Measurements from ENCODE around the gene CSPG4.

CSPG4 gene

DNA sequence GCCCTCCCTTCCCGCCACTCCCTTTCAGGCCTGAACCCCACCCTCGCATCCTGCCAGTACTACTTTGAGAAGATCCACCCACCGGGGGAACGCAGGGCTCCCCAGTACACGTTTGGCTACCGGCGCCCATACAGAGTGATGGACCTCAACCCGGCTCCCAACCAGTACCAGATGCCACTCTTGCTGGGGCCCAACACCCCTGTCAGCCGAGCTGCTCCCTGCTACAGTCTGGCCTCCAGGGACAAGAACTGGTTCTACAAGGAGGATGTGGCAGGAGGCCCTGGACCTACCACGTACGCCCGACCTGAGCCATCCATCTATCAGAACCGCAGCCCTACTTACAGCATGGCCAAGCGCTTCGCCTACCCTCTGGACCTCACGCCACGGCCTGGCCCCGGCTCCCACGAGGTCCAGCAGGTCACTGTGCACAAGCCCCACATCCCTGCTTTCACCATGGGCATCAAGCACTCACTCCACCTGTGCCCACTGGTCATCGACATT is 14.4 kb upstream of the CSPG4 start:
- H3K18ac ChIP-seq (ENCODE audit: low read length) = peak overlapping the region; percentile 71
- peaks cover 5 to 11% of the 10 kb centered on the region in 2 donors for H3K4me1 ChIP-seq (ENCODE audit: control insufficient read depth in 2 of 2, insufficient read depth in 1 of 2, low read depth in 1 of 2, low read length in 2 of 2)
- H3K79me1 ChIP-seq (ENCODE audit: low read depth, low read length) = peaks cover 4% of the 10 kb centered on the region
- H3K9me3 ChIP-seq (replicated peaks in 1 of 2; ENCODE audit: control insufficient read depth in 2 of 2, insufficient read depth in 1 of 2, low read depth in 1 of 2, low read length in 2 of 2) = no peaks in the 10 kb centered on the region
- peak overlapping the region; percentile 89 for H3K14ac ChIP-seq (ENCODE audit: low read length)
- no peak overlapping the region for H2BK5ac ChIP-seq (ENCODE audit: low read length)
- peak overlapping the region; percentile 73 for H2BK15ac ChIP-seq (ENCODE audit: low read length)
- no peak overlapping the region for H2AK5ac ChIP-seq (ENCODE audit: low read depth, low read length)
- H3K23ac ChIP-seq (ENCODE audit: low read depth, low read length, poor library complexity) = no peak overlapping the region
- H3K36me3 ChIP-seq (replicated peaks in 1 of 2; ENCODE audit: control insufficient read depth in 2 of 2, insufficient read depth in 2 of 2, low read length in 2 of 2) = no peaks in the 10 kb centered on the region
- no peak overlapping the region for H4K8ac ChIP-seq (ENCODE audit: low read depth, low read length)
- no peak overlapping the region for H4K91ac ChIP-seq (ENCODE audit: low read depth, low read length, poor library complexity)
- H3K4me3 ChIP-seq (ENCODE audit: low read length in 2 of 2) = no peak overlapping the region
- H3K4ac ChIP-seq (ENCODE audit: low read length) = no peak overlapping the region
- WGBS, 2 donors (ENCODE audit: extremely low coverage in 2 of 2, insufficient read length in 2 of 2, insufficient replicate concordance in 1 of 2) = no CpG with 5 or more reads among the region's 20 CpGs
- H3K27ac ChIP-seq (replicated peaks; ENCODE audit: low read length) = no peak overlapping the region
- no peak overlapping the region for H3K9ac ChIP-seq (ENCODE audit: low read depth, low read length, poor library complexity)
- H2AFZ ChIP-seq (ENCODE audit: low read length) = no peak overlapping the region
- peak overlapping the region; percentile 86 for H2BK12ac ChIP-seq (ENCODE audit: low read length)
- DNase-seq (ENCODE audit: low spot score) = no peak
- H3K4me2 ChIP-seq (ENCODE audit: insufficient read depth, low read length, poor library complexity, severe bottlenecking) = no peak overlapping the region
- no peak overlapping the region for H2BK120ac ChIP-seq (ENCODE audit: low read depth, low read length)
- H3K27me3 ChIP-seq (ENCODE audit: control insufficient read depth in 3 of 3, insufficient read depth in 3 of 3, low read depth in 1 of 3, low read length in 3 of 3) = peaks cover 0 to 2% (median 0%) of the 10 kb centered on the region in 3 experiments

GRCh38 chr15:75725719-75726607 is 13.3 kb upstream of the CSPG4 start:
- Histone ChIP-seq H4K91ac (ENCODE audit: low read depth, low read length, poor library complexity) (no peak overlapping the region), H3K79me1 (ENCODE audit: low read depth, low read length) (peaks cover 4% of the 10 kb centered on the region), H3K9me3 (replicated peaks in 1 of 2; ENCODE audit: control insufficient read depth in 2 of 2, insufficient read depth in 1 of 2, low read depth in 1 of 2, low read length in 2 of 2) (no peaks in the 10 kb centered on the region), H3K4me1 (ENCODE audit: control insufficient read depth in 2 of 2, insufficient read depth in 1 of 2, low read depth in 1 of 2, low read length in 2 of 2) (peaks cover 5 to 8% of the 10 kb centered on the region in 2 donors), H2BK120ac (ENCODE audit: low read depth, low read length) (no peak overlapping the region), H2AK5ac (ENCODE audit: low read depth, low read length) (no peak overlapping the region), H2BK15ac (ENCODE audit: low read length) (no peak overlapping the region), H2AFZ (ENCODE audit: low read length) (no peak overlapping the region), H3K4me2 (ENCODE audit: insufficient read depth, low read length, poor library complexity, severe bottlenecking) (no peak overlapping the region), H3K4me3 (ENCODE audit: low read length in 2 of 2) (no peak overlapping the region), H3K4ac (ENCODE audit: low read length) (no peak overlapping the region), H3K23ac (ENCODE audit: low read depth, low read length, poor library complexity) (no peak overlapping the region), H3K27me3 (ENCODE audit: control insufficient read depth in 3 of 3, insufficient read depth in 3 of 3, low read depth in 1 of 3, low read length in 3 of 3) (peaks cover 0 to 2% (median 0%) of the 10 kb centered on the region in 3 experiments), H2BK5ac (ENCODE audit: low read length) (no peak overlapping the region), H2BK12ac (ENCODE audit: low read length) (no peak overlapping the region), H3K18ac (ENCODE audit: low read length) (peak overlapping the region; percentile 19), H3K36me3 (replicated peaks in 1 of 2; ENCODE audit: control insufficient read depth in 2 of 2, insufficient read depth in 2 of 2, low read length in 2 of 2) (no peaks in the 10 kb centered on the region), H3K9ac (ENCODE audit: low read depth, low read length, poor library complexity) (no peak overlapping the region), H3K27ac (replicated peaks; ENCODE audit: low read length) (no peak overlapping the region), H3K14ac (ENCODE audit: low read length) (no peak overlapping the region), H4K8ac (ENCODE audit: low read depth, low read length) (no peak overlapping the region)
- DNase-seq (ENCODE audit: low spot score) = no peak
- WGBS, 2 donors (ENCODE audit: extremely low coverage in 2 of 2, insufficient read length in 2 of 2, insufficient replicate concordance in 1 of 2) = no CpG with 5 or more reads among the region's 11 CpGs

DNA sequence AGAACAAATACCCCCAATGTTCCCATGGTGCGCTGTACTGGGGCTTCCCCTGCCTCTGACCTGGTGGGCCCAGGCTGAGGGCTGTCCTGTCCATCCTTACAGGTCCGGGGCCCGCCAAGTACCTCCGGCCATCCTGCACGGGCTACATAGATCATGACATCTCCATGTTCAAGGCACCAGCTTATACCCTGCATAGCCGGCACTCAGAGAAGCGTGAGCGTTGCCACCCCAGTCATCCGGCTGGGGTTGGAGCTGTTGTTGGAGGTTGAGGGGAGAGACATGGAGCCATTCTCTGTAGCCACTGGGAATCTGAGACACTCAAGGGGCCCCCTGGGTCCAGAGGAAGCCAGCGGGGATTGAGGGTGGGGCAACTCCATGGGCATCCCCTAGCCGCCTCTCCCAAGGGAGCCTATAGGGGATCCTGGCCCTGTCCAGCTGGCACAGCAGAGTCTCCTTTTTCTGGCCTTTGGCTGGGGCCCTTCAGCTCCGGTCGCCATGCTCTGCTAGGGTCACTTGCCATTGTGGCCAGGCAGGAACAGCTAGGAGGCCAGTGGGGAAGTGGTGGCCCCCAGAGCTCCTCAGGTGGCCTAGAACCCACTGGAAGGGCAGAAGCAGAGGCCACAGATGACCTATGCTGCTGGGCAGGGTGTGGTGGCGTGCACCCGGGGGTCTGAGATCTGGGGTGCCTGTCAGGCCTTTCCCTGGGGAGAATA is 12.5 kb upstream of the CSPG4 start:
- H2BK12ac ChIP-seq (ENCODE audit: low read length) = no peak overlapping the region
- WGBS, 2 donors (ENCODE audit: extremely low coverage in 2 of 2, insufficient read length in 2 of 2, insufficient replicate concordance in 1 of 2) = no CpG with 5 or more reads among the region's 15 CpGs
- H3K9me3 ChIP-seq (replicated peaks in 1 of 2; ENCODE audit: control insufficient read depth in 2 of 2, insufficient read depth in 1 of 2, low read depth in 1 of 2, low read length in 2 of 2) = no peaks in the 10 kb centered on the region
- H3K4me1 ChIP-seq (ENCODE audit: control insufficient read depth in 2 of 2, insufficient read depth in 1 of 2, low read depth in 1 of 2, low read length in 2 of 2) = peaks cover 5 to 8% of the 10 kb centered on the region in 2 donors
- H3K27me3 ChIP-seq (ENCODE audit: control insufficient read depth in 3 of 3, insufficient read depth in 3 of 3, low read depth in 1 of 3, low read length in 3 of 3) = peaks cover 0 to 2% (median 0%) of the 10 kb centered on the region in 3 experiments
- H3K14ac ChIP-seq (ENCODE audit: low read length) = no peak overlapping the region
- H2AFZ ChIP-seq (ENCODE audit: low read length) = no peak overlapping the region
- H3K79me1 ChIP-seq (ENCODE audit: low read depth, low read length) = peaks cover 4% of the 10 kb centered on the region
- H3K18ac ChIP-seq (ENCODE audit: low read length) = peak overlapping the region; percentile 60
- no peak overlapping the region for H3K4me2 ChIP-seq (ENCODE audit: insufficient read depth, low read length, poor library complexity, severe bottlenecking)
- H3K27ac ChIP-seq (replicated peaks; ENCODE audit: low read length) = no peak overlapping the region
- no peak overlapping the region for H4K8ac ChIP-seq (ENCODE audit: low read depth, low read length)
- no peak overlapping the region for H4K91ac ChIP-seq (ENCODE audit: low read depth, low read length, poor library complexity)
- peak overlapping the region; percentile 74 for H2AK5ac ChIP-seq (ENCODE audit: low read depth, low read length)
- no peak for DNase-seq (ENCODE audit: low spot score)
- H3K36me3 ChIP-seq (replicated peaks in 1 of 2; ENCODE audit: control insufficient read depth in 2 of 2, insufficient read depth in 2 of 2, low read length in 2 of 2) = no peaks in the 10 kb centered on the region
- H3K4ac ChIP-seq (ENCODE audit: low read length) = no peak overlapping the region
- no peak overlapping the region for H3K4me3 ChIP-seq (ENCODE audit: low read length in 2 of 2)
- H2BK120ac ChIP-seq (ENCODE audit: low read depth, low read length) = no peak overlapping the region
- H3K23ac ChIP-seq (ENCODE audit: low read depth, low read length, poor library complexity) = peak overlapping the region; percentile 34
- no peak overlapping the region for H2BK5ac ChIP-seq (ENCODE audit: low read length)
- no peak overlapping the region for H2BK15ac ChIP-seq (ENCODE audit: low read length)
- H3K9ac ChIP-seq (ENCODE audit: low read depth, low read length, poor library complexity) = no peak overlapping the region

Measured in neuronal stem cell (in vitro differentiated cells).